Glutamatergic neuron (in vitro differentiated cells): ENCODE results near the gene ATG10. TPM values are rescaled to one million over a fixed set of nuclear protein-coding genes. Genes with fewer than 3 reads are reported as not detected.
A peak's percentile ranks its signal among the peaks of the same experiment; 100 is the strongest.

ENCODE experiments used
- DNase-seq: peaks from one replicate; pipeline ENCODE4 v3.0.0; 2022
- H3K27ac Mint-ChIP-seq: one replicate; pipeline ENCODE4 v1.8.0; 2020; ENCODE audit warnings: mild to moderate bottlenecking, mixed read lengths, inconsistent platforms; ENCODE audit not compliant: unreplicated experiment
- H3K27me3 Mint-ChIP-seq: one replicate; pipeline ENCODE4 v1.8.0; 2020; ENCODE audit warnings: mild to moderate bottlenecking, moderate library complexity, mixed read lengths, inconsistent platforms; ENCODE audit not compliant: unreplicated experiment
- H3K36me3 Mint-ChIP-seq: one replicate; pipeline ENCODE4 v1.8.0; 2020; ENCODE audit warnings: mild to moderate bottlenecking, mixed read lengths, inconsistent platforms; ENCODE audit not compliant: unreplicated experiment
- H3K4me1 Mint-ChIP-seq: one replicate; pipeline ENCODE4 v1.8.0; 2020; ENCODE audit warnings: mild to moderate bottlenecking, low read depth, mixed read lengths, inconsistent platforms; ENCODE audit not compliant: unreplicated experiment
- H3K4me3 Mint-ChIP-seq: one replicate; pipeline ENCODE4 v1.8.0; 2020; ENCODE audit warnings: mild to moderate bottlenecking, mixed read lengths, inconsistent platforms; ENCODE audit not compliant: unreplicated experiment
- H3K9me3 Mint-ChIP-seq: one replicate; pipeline ENCODE4 v1.8.0; 2020; ENCODE audit warnings: mild to moderate bottlenecking, moderate library complexity, mixed read lengths, inconsistent platforms; ENCODE audit not compliant: unreplicated experiment
- CTCF ChIP-seq: fragments of 200-600 bp; sonication (generic); IDR thresholded peaks from one replicate; pipeline ENCODE4 v1.5.0; 2021; ENCODE audit not compliant: partially characterized antibody, unreplicated experiment
- total RNA-seq: library from RNA; stranded (reverse); fragmentation: NEBNext Ultra II Directional; extraction: Animal tissue kit (Norgen Biotek cat#: 25700); gene quantifications from one replicate; pipeline ENCODE4 v1.2.1, GENCODE V29; 2021; ENCODE audit not compliant: unreplicated experiment

ATG10 gene
- total RNA-seq, 1 donor from 2014 or later: 12.1 TPM

- no peak for TF ChIP-seq CTCF
- H3K36me3 Mint-ChIP-seq: no peaks in the 10 kb centered on the region
- H3K27ac Mint-ChIP-seq: no peak overlapping the region
- H3K4me3 Mint-ChIP-seq: no peak overlapping the region
- no peaks in the 10 kb centered on the region for H3K9me3 Mint-ChIP-seq
- H3K4me1 Mint-ChIP-seq: no peaks in the 10 kb centered on the region
- DNase-seq: no peak
- peaks cover 3% of the 10 kb centered on the region for H3K27me3 Mint-ChIP-seq
Observed at GRCh38 chr5:82287625-82288024, 315.8 kb downstream of the ATG10 start.

DNA sequence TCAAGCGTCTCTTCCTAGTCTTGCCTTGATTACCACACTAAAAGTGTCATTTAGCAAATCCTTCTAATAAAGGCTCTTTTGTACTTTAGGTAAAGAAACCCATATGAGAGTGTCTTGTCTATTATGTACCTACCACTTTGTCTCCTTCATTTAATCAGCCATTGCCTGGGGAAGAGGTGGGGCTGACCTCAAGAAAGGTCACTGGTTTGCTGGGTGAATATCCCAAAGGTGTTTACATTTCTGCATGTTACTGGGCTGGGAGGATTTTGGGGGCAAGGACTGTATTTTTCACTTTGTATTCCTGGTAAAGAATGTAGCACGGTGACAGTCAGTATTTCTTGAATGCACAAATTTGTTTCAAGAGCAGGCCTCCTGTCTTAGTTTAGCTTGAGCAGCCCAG lies 318.2 kb downstream of the ATG10 start:
- no peak overlapping the region for H3K27ac Mint-ChIP-seq
- H3K4me1 Mint-ChIP-seq: peaks cover 4% of the 10 kb centered on the region
- H3K9me3 Mint-ChIP-seq: no peaks in the 10 kb centered on the region
- DNase-seq: no peak
- H3K27me3 Mint-ChIP-seq: peaks cover 3% of the 10 kb centered on the region
- TF ChIP-seq CTCF: no peak
- no peak overlapping the region for H3K4me3 Mint-ChIP-seq
- H3K36me3 Mint-ChIP-seq: no peaks in the 10 kb centered on the region

- Mint-ChIP-seq H3K27ac (no peak overlapping the region), H3K4me1 (peaks cover 4% of the 10 kb centered on the region), H3K27me3 (no peaks in the 10 kb centered on the region), H3K4me3 (peak overlapping the region; percentile 22), H3K9me3 (no peaks in the 10 kb centered on the region), H3K36me3 (no peaks in the 10 kb centered on the region)
- no peak for TF ChIP-seq CTCF
- DNase-seq: no peak
Observed at GRCh38 chr5:82290908-82291307, 319.1 kb downstream of the ATG10 start.

DNA sequence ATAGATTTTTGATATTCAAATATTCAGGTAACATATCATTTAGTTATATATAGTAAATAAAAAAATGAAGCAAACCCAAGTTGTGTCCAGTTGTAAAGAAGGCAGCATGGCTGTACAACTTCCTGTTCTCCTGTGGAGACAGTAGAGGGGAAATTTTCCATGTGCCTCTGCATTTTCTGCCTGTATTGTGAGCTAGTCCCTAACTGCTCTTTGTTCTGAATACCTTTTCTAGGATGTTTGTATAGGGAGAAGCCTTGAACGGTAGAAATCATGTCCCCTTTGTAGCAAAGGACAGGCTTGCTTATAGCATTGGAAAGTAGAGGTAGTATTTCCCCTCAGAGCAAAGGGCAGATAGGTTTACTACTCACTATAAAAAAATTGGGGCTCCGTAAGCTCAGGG lies 319.6 kb downstream of the ATG10 start:
- Mint-ChIP-seq H3K9me3 (no peaks in the 10 kb centered on the region), H3K4me1 (peaks cover 4% of the 10 kb centered on the region), H3K27ac (no peak overlapping the region), H3K27me3 (no peaks in the 10 kb centered on the region), H3K36me3 (no peaks in the 10 kb centered on the region), H3K4me3 (no peak overlapping the region)
- TF ChIP-seq CTCF: no peak
- DNase-seq: no peak

GRCh38 chr5:82295144-82295543 lies 323.3 kb downstream of the ATG10 start:
- no peak for TF ChIP-seq CTCF
- no peak overlapping the region for H3K4me3 Mint-ChIP-seq

More at GRCh38 chr5:82295144-82295543, 323.3 kb downstream of the ATG10 start:
- no peak for DNase-seq
- no peaks in the 10 kb centered on the region for H3K27me3 Mint-ChIP-seq
- H3K36me3 Mint-ChIP-seq: no peaks in the 10 kb centered on the region
- no peaks in the 10 kb centered on the region for H3K9me3 Mint-ChIP-seq
- H3K27ac Mint-ChIP-seq: no peak overlapping the region
- H3K4me1 Mint-ChIP-seq: peaks cover 4% of the 10 kb centered on the region
